Loucy (cell line): ENCODE measurements around the gene DYRK1B.

Experiments used
- CTCF ChIP-seq: fragments of 200-600 bp; sonication (generic); conservative IDR thresholded peaks from 2 replicates; pipeline ENCODE4 v1.5.1; 2014; ENCODE audit warnings: mild to moderate bottlenecking, antibody characterized with exemption, low read length
- EZH2phosphoT487 ChIP-seq: fragments of 200-600 bp; IDR thresholded peaks from 2 replicates; pipeline ENCODE4 v1.6.1; 2018; ENCODE audit warnings: antibody characterized with exemption, mild to moderate bottlenecking, moderate library complexity, borderline replicate concordance

GRCh38 chr19:39820696-39821095 lies 13.3 kb downstream of the DYRK1B start:
- TF ChIP-seq CTCF (no peak), EZH2phosphoT487 (no peak)
